Right ventricle myocardium inferior (tissue), 1 donor: ENCODE results near the gene RALGAPA1. TPM values are rescaled to one million over a fixed set of nuclear protein-coding genes. Genes with fewer than 3 reads are reported as not detected.
A peak's percentile ranks its signal among the peaks of the same experiment; 100 is the strongest.
"Not testable (repeated sequence)": the region's sequence is repeated elsewhere in the genome, so short reads cannot be mapped to it uniquely, and the experiment has no call there.

Experiments
- ATAC-seq: fragments of 200-7000 bp; cut with Tn5 transposase; one replicate; pipeline ENCODE4 v1.9.1; 2020; ENCODE audit warnings: mild to moderate bottlenecking, moderate library complexity
- DNase-seq: peaks from one replicate; pipeline ENCODE4 v3.0.0; 2021; ENCODE audit errors: missing footprints
- intact Hi-C: fragments of 100-400 bp; cut with DNase I; formaldehyde crosslinking; loops from one replicate; pipeline ENCODE4 v1.11.0; 2022
- total RNA-seq: library from RNA; stranded (reverse); fragmentation: NEBNext Ultra II Directional; extraction: Animal tissue kit (Norgen Biotek cat#: 25700); gene quantifications from one replicate; pipeline ENCODE4 v1.2.1, GENCODE V29; 2021
- donor health status: DM: no; HTN: yes; CAD: no; lungs with severe emphysema.

Gene RALGAPA1
- total RNA-seq, 1 donor from 2014 or later, result 35.6 TPM

DNA sequence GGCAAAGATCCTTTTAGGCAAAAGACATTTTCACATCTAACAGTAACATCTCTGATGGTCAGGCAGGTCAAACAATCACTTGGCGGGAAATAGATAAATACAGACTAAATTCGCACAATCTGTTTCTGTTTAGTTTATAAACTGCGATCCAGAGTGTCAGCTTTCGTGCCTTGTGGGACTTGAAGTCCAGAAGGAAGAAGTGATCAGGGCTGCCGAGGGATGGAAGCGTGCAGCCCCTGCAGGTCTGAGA, 16.8 kb upstream of the RALGAPA1 start:
- ATAC-seq (no peak), DNase-seq (no peak)
- intact Hi-C loops, result loop anchor here (10.0 kb wide), 1 partner anchor 701 kb away; the partner anchor contains the start of genes PPP2R3C and PRORP

DNA sequence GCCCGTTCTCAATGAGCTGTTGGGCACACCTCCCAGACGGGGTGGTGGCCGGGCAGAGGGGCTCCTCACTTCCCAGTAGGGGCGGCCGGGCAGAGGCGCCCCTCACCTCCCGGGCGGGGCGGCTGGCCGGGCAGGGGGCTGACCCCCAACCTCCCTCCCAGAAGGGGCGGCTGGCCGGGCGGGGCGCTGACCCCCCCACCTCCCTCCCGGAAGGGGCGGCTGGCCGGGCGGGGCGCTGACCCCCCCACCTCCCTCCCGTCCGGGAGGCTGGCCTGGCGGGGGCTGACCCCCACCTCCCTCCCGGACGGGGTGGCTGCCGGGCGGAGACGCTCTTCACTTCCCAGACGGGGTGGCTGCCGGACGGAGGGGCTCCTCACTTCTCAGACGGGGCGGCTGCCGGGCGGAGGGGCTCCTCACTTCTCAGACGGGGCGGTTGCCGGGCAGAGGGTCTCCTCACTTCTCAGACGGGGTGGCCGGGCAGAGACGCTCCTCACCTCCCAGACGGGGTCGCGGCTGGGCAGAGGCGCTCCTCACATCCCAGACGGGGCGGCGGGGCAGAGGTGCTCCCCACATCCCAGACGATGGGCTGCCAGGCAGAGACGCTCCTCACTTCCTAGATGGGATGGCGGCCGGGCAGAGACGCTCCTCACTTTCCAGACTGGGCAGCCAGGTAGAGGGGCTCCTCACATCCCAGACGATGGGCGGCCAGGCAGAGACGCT, 15.5 kb upstream of the RALGAPA1 start:
- intact Hi-C loops, result loop anchor here (10.0 kb wide), 1 partner anchor 700 kb away; the partner anchor contains the start of genes PPP2R3C and PRORP
- ATAC-seq, DNase-seq: not testable (repeated sequence)

DNA sequence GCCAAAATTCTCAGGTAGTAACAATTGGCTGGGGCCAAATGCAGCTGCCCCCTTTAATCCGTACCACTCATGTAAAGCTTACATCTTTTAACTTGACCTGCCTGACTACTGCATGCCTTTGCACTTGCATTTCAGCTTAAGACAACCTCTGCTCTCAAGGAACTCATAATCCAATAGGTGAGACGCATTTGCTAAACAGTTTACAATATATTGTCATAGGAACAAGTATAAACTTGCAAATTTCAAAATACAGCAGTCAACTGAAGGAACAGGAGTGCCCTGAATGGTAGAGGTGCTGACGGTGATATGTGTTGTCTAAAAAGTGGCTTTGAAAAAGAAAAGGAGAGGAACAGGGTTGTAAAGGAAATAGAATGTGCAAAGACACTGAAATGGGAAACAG, 13.4 kb upstream of the RALGAPA1 start:
- ATAC-seq (no peak), DNase-seq (no peak)
- intact Hi-C loops, result loop anchor here (10.0 kb wide), 1 partner anchor 698 kb away; the partner anchor contains the start of genes PPP2R3C and PRORP

DNA sequence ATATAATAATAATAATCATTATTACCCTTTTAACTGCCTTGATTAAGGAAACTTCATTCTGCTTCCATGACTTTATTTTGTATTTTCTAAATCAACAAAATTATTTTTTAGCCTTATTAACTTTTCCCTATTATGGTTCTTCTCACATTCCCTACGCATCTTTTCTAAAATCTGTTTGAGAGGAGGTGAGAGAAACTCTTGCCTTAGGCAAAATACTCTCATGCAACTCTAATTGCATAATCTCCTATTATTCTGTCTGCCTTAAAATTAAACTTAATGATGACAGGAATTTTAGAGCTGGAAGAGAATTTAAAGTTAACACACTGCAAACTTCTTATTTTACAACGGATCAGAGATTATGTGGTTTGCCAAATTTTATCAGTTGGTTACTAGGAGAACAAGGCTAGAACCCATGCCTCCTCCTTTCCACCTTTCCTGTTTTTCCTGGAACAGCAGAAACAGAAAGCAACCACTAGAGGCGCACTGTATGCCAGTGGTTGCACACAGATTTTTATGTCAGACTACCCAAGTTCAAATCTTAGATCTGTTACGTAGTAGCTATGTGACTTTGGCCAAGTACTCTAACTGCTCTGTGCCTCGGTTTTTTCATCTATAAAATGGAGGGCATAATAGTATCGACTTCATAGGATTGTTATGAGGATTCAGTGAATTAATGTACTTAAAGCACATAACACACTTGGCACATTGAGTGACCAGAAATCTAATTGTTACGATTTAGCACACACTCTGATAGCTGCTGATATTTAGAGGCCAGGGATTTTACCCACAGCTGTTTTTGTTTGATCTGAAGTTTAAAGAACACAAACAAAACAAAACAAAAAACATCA, 12.7 kb upstream of the RALGAPA1 start:
- ATAC-seq, result no peak
- DNase-seq, result no peak
- intact Hi-C loops, result loop anchor here (10.0 kb wide), 1 partner anchor 697 kb away; the partner anchor contains the start of genes PPP2R3C and PRORP

DNA sequence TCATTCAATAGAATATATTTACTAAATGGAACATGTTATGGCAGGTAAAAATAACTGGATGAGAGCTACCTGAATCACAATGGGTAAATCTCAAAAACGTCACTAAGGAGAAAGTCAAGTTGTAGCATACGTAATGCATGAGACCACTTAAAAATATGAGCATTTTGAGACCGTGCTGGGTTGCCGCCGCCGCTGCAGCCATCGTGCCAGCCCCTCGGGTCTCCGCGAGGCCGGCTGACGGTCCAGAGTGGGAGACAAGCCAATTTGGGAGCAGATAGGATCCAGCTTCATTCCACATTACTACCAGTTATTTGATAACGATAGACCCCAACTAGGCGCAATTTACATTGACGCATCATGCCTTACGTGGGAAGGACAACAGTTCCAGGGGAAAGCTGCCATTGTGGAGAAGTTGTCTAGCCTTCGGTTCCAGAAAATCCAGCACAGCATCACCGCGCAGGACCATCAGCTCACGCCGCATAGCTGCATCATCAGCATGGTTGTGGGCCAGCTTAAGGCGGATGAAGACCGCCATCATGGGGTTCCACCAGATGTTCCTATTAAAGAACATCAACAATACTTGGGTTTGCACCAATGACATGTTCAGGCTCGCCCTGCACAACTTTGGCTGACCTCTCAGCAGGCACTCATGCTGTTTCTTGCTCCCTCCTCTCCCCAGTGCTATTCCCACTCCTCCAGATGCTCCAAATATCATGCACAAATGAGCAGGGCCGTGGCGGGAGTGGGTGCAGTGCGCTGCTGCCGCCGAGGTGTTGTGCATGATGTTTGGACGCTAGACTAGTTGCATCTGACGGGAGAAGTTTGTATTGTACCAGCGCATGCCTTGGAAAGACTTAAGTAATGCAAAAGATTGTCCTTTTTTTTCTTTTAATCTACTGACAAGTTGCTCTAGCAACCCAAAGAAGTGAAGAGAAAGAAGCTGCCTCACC, 10.8 kb upstream of the RALGAPA1 start:
- no peak for ATAC-seq
- DNase-seq, result no peak
- intact Hi-C loops, result loop anchor here (5.0 to 10.0 kb wide), 2 partner anchors 133 to 695 kb away; partner anchors contain the start of genes PPP2R3C and PRORP

- intact Hi-C loops, result loop anchor here (5.0 kb wide), 1 partner anchor 131 kb away; no protein-coding TSS in a partner anchor
- no peak for DNase-seq
- ATAC-seq, result peak; percentile 62
Measured at GRCh38 chr14:35818346-35819115, 9.4 kb upstream of the RALGAPA1 start.

DNA sequence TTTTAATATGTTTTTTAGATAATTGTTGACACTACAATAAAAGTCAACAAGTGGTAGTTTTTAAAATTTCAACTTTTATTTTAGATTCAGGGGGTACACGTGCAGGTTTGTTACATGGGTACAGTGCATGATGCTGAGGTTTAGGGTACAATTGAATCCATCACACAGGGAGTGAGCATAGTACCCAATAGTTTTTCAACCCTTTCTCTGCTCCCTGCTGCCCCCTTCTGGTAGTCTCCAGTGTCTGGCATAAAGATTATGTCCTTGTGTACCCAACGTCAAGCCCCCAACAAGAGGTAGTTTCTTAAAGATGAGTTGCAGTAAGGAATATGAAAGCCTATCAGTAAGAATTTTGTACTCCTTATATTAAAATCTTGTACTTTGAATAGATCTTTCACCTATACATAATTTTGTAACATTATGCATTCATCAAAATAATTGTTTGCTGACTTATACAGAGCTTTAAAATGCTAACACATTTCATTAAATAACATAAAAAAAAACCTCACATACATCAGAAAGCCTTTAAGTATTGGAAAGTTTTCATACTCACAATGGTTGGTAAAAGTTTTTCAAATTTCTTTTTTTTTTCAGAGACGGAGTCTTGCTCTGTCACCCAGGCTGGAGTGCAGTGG, 5.4 kb upstream of the RALGAPA1 start:
- DNase-seq (no peak), ATAC-seq (no peak)
- intact Hi-C loops, result loop anchor here (5.0 kb wide), 1 partner anchor 127 kb away; no protein-coding TSS in a partner anchor

DNA sequence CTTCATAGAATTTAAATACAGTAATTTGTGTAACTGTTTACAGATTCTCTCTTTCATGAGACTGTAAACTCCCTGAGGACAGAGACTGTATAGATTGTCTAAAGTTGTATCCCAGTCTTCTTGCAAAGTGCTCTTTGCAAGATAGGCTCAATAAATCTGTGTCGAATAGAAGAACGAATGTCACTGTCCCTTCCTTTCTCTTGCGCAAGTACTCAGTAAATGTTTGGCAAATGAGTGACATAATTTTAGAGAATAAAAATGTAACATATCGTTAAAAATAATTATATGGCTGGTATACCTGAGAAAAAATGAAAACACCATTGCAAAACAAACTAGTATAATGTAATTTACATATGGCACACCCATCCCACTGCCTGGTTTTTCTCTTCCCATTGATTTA, 1.9 kb upstream of the RALGAPA1 start:
- ATAC-seq (no peak), DNase-seq (no peak)
- intact Hi-C loops, result no loop called here

DNA sequence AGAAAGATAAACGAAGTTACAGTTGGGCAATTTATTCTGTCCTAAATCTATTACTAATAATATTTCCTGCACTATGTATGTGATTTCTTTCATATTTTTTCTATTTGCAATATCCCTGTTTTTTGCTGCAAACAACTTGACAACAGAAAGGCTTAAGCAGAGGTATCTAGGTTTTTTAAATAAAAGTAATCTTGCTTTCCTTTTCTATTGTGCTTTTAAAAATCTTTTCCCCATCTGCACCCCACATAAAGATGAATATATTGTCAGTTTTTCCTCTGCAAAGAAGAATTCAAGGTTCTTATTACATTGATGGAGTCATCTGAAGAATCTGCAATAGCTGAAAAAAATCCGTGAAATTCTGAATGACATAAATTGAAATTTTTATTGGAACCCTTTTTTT, 502 bp upstream of the RALGAPA1 start:
- ATAC-seq (no peak), DNase-seq (no peak)
- intact Hi-C loops, result no loop called here

DNA sequence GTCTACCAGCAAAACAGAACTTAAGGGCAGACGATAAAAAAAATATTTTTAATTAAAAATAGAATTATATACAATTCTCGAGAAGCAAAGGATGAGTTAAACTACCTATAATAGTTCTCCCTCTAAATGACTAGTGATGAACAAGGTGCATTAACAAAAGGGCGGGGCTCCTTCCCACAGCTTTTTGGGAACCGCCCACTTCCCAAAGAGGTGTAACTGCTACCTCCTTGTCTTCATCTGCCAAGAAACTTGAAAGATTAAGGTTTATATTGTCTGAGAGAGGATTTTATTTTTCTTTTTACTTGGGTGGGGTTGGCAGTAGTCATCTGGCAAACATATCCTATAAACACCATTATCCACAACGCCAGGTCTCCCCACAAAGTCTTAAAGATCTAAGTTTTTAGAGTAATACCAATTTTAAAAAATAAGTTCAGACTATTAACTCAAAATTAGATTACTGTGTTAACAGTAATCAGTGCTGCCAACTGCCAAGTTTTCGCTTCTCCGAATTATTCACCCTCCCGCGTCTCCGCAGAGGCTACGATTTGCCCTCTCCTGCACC, 938 bp downstream of the RALGAPA1 start:
- ATAC-seq (no peak), DNase-seq (no peak)
- intact Hi-C loops, result no loop called here

DNA sequence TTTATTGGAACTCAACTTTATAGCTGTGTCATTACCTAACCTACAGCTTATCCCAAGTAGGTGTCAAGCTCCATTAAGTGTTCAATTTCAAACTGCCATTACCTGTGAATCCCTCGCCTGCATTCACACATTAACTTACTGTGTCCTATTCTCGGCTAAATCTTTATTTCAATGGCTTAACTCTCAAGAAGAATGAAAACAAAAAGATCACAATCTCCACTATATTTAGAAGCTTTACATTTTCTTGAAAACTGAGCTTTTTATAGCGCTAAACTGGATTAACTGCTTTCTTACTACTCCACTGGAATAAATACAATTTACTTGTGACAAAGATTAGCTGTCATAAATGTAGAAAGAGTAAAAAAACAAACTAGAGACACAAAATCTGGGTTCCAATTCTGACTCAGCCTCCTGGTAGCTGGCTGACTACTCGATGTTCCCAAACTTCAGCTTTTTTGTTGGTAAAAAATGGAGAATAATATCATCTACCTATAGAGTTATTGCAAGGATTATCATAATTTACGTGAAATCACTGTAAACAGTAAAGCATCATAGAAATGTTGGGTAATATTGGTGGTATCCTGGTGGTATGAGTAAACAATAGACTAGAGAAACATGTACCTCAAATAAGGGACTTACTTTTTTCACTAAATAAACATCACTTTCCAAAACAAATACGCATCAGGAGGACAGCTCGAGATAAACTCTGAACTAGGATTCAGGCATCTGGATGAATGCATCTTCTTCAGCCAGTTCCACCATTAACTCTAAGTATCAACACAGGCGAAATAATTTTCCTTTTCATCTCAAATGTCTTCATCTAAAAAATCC, 1.7 kb downstream of the RALGAPA1 start:
- intact Hi-C loops, result no loop called here
- no peak for ATAC-seq
- DNase-seq, result no peak

- ATAC-seq, result no peak
- no peak for DNase-seq
- intact Hi-C loops, result no loop called here
Measured at GRCh38 chr14:35806006-35806907, 2.8 kb downstream of the RALGAPA1 start.

DNA sequence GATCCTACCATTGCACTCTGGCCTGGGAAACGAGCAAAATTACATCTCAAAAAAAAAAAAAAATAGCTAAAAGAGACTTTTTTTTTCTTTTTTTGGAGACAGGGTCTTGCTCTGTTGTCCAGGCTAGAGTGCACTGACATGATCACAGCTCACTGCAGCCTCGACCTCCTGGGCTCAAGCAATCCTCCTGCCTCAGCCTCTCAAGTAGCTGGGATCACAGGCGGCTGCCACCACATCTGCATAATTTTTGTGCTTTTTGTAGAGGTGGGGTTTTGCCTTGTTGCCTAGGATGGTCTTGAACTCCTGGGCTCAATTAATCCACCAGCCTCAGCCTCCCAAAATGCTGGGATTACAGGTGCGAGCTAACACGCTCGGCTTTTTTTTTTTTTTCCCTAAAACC, 11.3 kb downstream of the RALGAPA1 start:
- intact Hi-C loops, result no loop called here
- no peak for DNase-seq

DNA sequence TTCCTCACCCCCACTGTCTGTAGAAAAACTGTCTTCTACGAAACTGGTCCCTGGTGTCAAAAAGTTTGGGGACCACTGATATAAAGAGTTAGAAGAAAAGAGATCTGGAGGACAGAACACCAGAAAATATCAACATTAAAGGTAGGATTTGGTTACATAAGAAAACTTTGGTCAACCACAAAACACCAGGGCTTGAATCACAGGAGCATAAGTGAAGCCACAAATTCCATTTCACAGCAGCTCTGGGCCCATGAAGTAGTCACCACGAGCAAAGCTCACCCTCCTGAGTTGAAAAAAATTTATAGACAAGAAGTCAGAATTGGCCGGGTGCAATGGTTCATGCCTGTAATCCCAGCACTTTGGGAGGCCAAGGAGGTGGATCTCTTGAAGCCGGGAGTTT, 19.4 kb downstream of the RALGAPA1 start:
- intact Hi-C loops, result no loop called here
- DNase-seq (no peak), ATAC-seq (no peak)

More for the DNA sequence above, 11.3 kb downstream of the RALGAPA1 start:
- no peak for ATAC-seq

GRCh38 chr14:35786856-35787255, 22.2 kb downstream of the RALGAPA1 start:
- DNase-seq (no peak), ATAC-seq (no peak)
- intact Hi-C loops, result no loop called here

GRCh38 chr14:35783699-35784098, 25.4 kb downstream of the RALGAPA1 start:
- DNase-seq (no peak), ATAC-seq (no peak)
- intact Hi-C loops, result no loop called here
